ENCODE measurements around the gene CPLX3. TPM values are rescaled to one million over a fixed set of nuclear protein-coding genes. Genes with fewer than 3 reads are reported as not detected.
A peak's percentile ranks its signal among the peaks of the same experiment; 100 is the strongest.

CPLX3 gene
- total and polyA plus RNA-seq, 2 experiments from 2014 or later = not detected

GRCh38 chr15:74799255-74799855 is 27.1 kb upstream of the CPLX3 start:
- DNase-seq (ENCODE audit: low spot score) = no peak
- TF ChIP-seq EZH2 (IDR thresholded peaks at IDR 0.05; ENCODE audit: borderline replicate concordance) (no peak), CTCF (IDR thresholded peaks at IDR 0.05; ENCODE audit: poor library complexity) (no peak), EZH2phosphoT487 (IDR thresholded peaks at IDR 0.05; ENCODE audit: low read depth, severe bottlenecking, unreplicated experiment) (no peak)
- Histone ChIP-seq H3K27ac (peak overlapping the region; percentile 43), H3K27me3 (no peaks in the 10 kb centered on the region), H3K9me3 (ENCODE audit: low read depth) (no peaks in the 10 kb centered on the region), H3K4me1 (ENCODE audit: insufficient read depth) (no peaks in the 10 kb centered on the region), H3K36me3 (replicated peaks; ENCODE audit: insufficient read depth, low read depth) (no peaks in the 10 kb centered on the region), H3K9me2 (replicated peaks; ENCODE audit: insufficient read depth) (no peaks in the 10 kb centered on the region), H3K4me2 (no peak overlapping the region), H4K20me1 (ENCODE audit: insufficient read depth, poor library complexity, severe bottlenecking) (peaks cover 17% of the 10 kb centered on the region), H2AFZ (no peak overlapping the region), H3K79me2 (peaks cover 22% of the 10 kb centered on the region), H3K4me3 (no peak overlapping the region)
- 91% methylated on average over 15 of the region's 16 CpGs for WGBS (ENCODE audit: low lambda C conversion rate, missing lambda C conversion rate)

- no peak overlapping the region for H2AFZ ChIP-seq
- H3K4me2 ChIP-seq = no peak overlapping the region
- no peaks in the 10 kb centered on the region for H3K9me2 ChIP-seq (replicated peaks; ENCODE audit: insufficient read depth)
- H3K9me3 ChIP-seq (ENCODE audit: low read depth) = no peaks in the 10 kb centered on the region
- peaks cover 17% of the 10 kb centered on the region for H4K20me1 ChIP-seq (ENCODE audit: insufficient read depth, poor library complexity, severe bottlenecking)
- H3K27me3 ChIP-seq = no peaks in the 10 kb centered on the region
- H3K79me2 ChIP-seq = peaks cover 15% of the 10 kb centered on the region
- peak; percentile 77 for DNase-seq (ENCODE audit: low spot score)
- TF ChIP-seq EZH2 (IDR thresholded peaks at IDR 0.05; ENCODE audit: borderline replicate concordance) (no peak), EZH2phosphoT487 (IDR thresholded peaks at IDR 0.05; ENCODE audit: low read depth, severe bottlenecking, unreplicated experiment) (no peak), CTCF (IDR thresholded peaks at IDR 0.05; ENCODE audit: poor library complexity) (peak; percentile 80)
- peak overlapping the region; percentile 43 for H3K27ac ChIP-seq
- no peaks in the 10 kb centered on the region for H3K4me1 ChIP-seq (ENCODE audit: insufficient read depth)
- 62% methylated on average over 17 of the region's 18 CpGs for WGBS (ENCODE audit: low lambda C conversion rate, missing lambda C conversion rate)
- no peak overlapping the region for H3K4me3 ChIP-seq
- no peaks in the 10 kb centered on the region for H3K36me3 ChIP-seq (replicated peaks; ENCODE audit: insufficient read depth, low read depth)
Observed at GRCh38 chr15:74799856-74800558, 26.4 kb upstream of the CPLX3 start.

GRCh38 chr15:74800559-74801094 is 25.8 kb upstream of the CPLX3 start:
- no peaks in the 10 kb centered on the region for H3K9me3 ChIP-seq (ENCODE audit: low read depth)
- H4K20me1 ChIP-seq (ENCODE audit: insufficient read depth, poor library complexity, severe bottlenecking) = peaks cover 11% of the 10 kb centered on the region
- no peak overlapping the region for H3K4me3 ChIP-seq
- H3K27me3 ChIP-seq = no peaks in the 10 kb centered on the region
- no peaks in the 10 kb centered on the region for H3K9me2 ChIP-seq (replicated peaks; ENCODE audit: insufficient read depth)
- no peak overlapping the region for H2AFZ ChIP-seq
- no peak overlapping the region for H3K4me2 ChIP-seq
- no peaks in the 10 kb centered on the region for H3K4me1 ChIP-seq (ENCODE audit: insufficient read depth)
- peaks cover 10% of the 10 kb centered on the region for H3K79me2 ChIP-seq
- TF ChIP-seq CTCF (IDR thresholded peaks at IDR 0.05; ENCODE audit: poor library complexity) (no peak), EZH2 (IDR thresholded peaks at IDR 0.05; ENCODE audit: borderline replicate concordance) (no peak), EZH2phosphoT487 (IDR thresholded peaks at IDR 0.05; ENCODE audit: low read depth, severe bottlenecking, unreplicated experiment) (no peak)
- no peaks in the 10 kb centered on the region for H3K36me3 ChIP-seq (replicated peaks; ENCODE audit: insufficient read depth, low read depth)
- H3K27ac ChIP-seq = no peak overlapping the region
- no peak for DNase-seq (ENCODE audit: low spot score)
- WGBS (ENCODE audit: low lambda C conversion rate, missing lambda C conversion rate) = 95% methylated on average over 17 of the region's 20 CpGs
